ENCODE results near the gene MFAP5. TPM values are rescaled to one million over a fixed set of nuclear protein-coding genes. Genes with fewer than 3 reads are reported as not detected.
A peak's percentile ranks its signal among the peaks of the same experiment; 100 is the strongest.

MFAP5 gene, protein sequence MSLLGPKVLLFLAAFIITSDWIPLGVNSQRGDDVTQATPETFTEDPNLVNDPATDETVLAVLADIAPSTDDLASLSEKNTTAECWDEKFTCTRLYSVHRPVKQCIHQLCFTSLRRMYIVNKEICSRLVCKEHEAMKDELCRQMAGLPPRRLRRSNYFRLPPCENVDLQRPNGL
- not detected for polyA plus RNA-seq

DNA sequence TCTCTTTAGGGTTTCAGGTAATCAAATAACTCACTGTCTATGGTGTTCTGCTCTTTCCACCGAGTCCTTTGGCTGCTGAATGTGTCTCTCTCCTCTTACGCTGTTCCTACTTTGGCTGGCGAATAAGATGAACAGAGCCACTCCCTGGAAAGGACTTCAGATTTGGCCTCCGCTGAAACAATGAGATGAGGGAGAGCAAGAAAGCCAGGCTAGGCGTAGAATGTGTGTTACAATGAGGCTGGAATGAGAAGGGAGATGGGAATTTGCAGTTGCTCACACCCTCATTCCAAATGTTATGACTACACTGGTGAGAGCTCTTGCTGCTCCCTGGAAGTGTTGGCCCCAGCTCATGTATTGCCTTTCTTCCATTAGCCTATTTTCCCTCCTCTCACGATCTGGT, at the start of gene MFAP5:
Gene MFAP5 (minus strand): TSS at position 234 of the 400 bp plus-strand sequence. CDS start 722 bp downstream, outside the sequence.
- H3K4me1 Mint-ChIP-seq, result peaks cover 6 to 10% (median 10%) of the 10 kb centered on the region in 3 donors
- no peak within 1 kb of the TSS for H3K27ac Mint-ChIP-seq
- H3K4me3 Mint-ChIP-seq, result no peak within 1 kb of the TSS
- H3K9me3 Mint-ChIP-seq, result peaks cover 0 to 3% (median 0%) of the 10 kb centered on the region in 3 donors
- peaks cover 1% of the 10 kb centered on the region for H3K27me3 Mint-ChIP-seq
- H3K36me3 Mint-ChIP-seq, result peaks cover 4% of the 10 kb centered on the region

DNA sequence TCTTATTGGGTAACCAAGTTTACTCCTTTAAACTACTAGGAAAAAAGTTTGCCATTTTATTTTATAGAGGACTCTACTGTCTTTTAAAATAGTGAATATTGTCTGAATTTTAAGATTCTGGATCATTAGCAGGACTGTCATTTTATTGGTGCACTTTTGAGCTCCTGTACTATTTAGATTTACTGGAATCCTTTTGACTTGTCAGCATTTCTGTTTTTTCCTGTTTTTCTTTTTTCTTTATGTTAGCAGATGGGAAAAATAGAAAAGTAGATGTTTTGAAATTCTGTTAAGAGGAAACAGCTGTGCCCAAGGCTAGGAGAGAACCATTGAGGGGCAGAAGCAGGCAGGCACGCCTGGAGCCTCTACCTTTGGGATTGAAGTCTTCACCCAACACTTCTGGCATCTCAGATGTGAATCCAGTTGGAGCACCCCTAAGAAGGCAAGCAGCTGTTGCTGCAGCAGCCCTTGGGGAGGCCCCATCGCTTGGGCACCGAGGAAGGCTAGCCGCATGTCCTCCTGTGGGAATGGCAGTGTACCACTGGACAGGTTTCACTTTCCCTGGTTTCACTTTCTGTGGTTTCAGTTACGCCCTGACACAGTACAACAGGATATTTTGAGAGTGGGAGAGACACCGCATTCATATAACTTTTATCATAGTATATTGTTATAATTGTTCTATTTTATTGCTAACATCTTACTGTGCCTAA, 46.7 kb upstream of the MFAP5 start:
- H3K36me3 Mint-ChIP-seq, result peaks cover 2% of the 10 kb centered on the region

DNA sequence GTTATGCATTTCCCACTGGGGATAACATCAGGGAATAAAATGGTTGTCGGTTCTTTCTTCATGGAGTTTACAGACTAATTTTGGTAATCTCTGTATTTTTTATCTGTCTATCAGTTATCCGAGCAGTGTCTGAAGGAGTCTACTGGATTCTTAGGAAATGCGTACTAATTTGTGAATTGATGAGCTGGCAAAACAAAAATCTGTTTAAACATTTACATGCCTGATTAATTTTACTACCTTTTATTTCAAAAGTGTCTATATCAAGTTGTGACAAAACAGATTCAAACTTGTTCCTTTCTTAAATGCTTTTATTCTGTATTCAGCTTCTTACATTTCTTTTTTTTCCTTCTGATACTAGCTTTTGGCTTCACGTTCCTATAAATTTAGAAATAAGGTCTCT, 39.5 kb upstream of the MFAP5 start:
- Mint-ChIP-seq H3K27ac (no peak overlapping the region), H3K9me3 (no peaks in the 10 kb centered on the region), H3K4me3 (peak overlapping the region in 1 of 4 donors; percentile 33), H3K4me1 (peaks cover 12 to 19% (median 13%) of the 10 kb centered on the region in 3 donors), H3K36me3 (peaks cover 2% of the 10 kb centered on the region), H3K27me3 (peaks cover 4% of the 10 kb centered on the region)

More for the DNA sequence above, 46.7 kb upstream of the MFAP5 start:
- Mint-ChIP-seq H3K27ac (no peak overlapping the region), H3K4me3 (peak overlapping the region in 1 of 4 donors; percentile 43), H3K27me3 (no peaks in the 10 kb centered on the region), H3K9me3 (no peaks in the 10 kb centered on the region), H3K4me1 (peaks cover 0 to 12% (median 5%) of the 10 kb centered on the region in 3 donors)

DNA sequence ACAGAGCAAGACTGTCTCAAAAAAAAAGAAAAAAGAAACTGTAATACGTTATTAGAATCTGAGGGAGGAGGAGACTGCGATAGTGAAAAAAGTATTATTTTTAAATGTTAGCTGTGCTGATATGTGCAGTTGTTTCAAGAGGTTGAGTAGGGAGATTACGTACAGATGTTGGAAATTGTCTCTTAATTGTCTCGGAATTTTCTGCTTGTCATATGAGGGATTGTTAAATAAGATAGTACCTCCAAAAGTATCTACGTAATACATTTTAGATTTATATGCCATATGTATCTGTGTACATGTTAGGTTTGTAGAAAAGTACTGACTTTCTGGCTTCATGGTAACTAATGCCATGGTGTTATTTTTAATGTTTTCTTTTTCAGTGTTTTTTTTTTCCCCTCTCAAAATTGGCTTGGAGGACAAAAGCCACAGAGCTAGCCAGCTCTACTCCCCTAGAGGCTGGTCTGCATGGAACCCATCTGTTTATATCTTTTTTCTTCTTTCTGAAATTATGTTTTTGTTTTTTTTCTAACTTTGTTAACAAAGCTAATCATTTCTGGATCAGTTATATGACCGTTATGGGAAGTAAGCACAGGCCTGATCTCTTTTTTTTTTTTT, 38.5 kb upstream of the MFAP5 start:
- Mint-ChIP-seq H3K4me1 (peaks cover 15 to 23% (median 18%) of the 10 kb centered on the region in 3 donors), H3K4me3 (peak overlapping the region in 1 of 4 donors; percentile 33), H3K9me3 (no peaks in the 10 kb centered on the region), H3K36me3 (no peaks in the 10 kb centered on the region), H3K27ac (no peak overlapping the region), H3K27me3 (peaks cover 6% of the 10 kb centered on the region)

DNA sequence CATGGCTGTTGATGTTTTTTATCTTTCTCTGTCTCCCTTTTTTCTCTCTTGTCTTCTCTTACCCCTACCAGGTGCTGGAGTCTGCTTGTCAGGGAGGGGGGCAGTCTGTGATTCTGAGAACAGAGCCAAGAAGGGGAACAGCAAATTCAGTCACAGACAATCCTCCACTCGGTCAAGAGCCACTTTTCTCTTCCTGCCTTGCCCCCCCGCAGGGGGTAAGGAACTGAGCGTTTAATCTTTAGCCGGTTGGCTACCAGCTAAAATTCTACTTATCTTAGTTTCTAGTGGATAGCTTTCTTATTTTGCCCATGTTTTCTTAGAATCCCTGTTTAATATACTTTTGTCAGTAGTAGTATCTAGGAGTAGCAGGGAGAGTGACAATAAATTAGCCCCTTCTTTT, 37.1 kb upstream of the MFAP5 start:
- Mint-ChIP-seq H3K4me1 (peaks cover 17 to 28% (median 23%) of the 10 kb centered on the region in 3 donors), H3K27me3 (peaks cover 6% of the 10 kb centered on the region), H3K4me3 (peak overlapping the region; percentile 58 to 90 (median 84)), H3K36me3 (no peaks in the 10 kb centered on the region), H3K9me3 (no peaks in the 10 kb centered on the region), H3K27ac (peak overlapping the region; percentile 55 to 81 (median 78))

DNA sequence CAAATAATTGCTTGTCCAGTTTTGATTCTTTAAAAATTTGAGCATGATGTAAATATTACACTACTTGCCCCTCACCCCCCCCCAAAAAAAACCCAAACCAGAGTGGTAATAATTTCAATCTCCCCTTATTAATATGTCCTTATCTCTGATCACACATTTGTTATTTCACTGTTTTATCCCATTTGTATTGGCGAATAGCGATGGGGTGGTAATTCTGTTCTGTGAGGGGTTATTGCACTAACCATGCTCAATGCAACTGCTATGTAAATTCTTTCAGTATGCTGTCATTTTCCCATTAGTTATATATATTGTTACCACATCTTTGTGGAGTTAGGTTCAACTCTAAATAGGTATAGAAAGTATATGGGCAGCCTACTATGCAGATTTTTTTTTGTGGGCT, 36.3 kb upstream of the MFAP5 start:
- Mint-ChIP-seq H3K4me3 (peak overlapping the region; percentile 87 to 98 (median 92)), H3K9me3 (no peaks in the 10 kb centered on the region), H3K27me3 (peaks cover 6% of the 10 kb centered on the region)

DNA sequence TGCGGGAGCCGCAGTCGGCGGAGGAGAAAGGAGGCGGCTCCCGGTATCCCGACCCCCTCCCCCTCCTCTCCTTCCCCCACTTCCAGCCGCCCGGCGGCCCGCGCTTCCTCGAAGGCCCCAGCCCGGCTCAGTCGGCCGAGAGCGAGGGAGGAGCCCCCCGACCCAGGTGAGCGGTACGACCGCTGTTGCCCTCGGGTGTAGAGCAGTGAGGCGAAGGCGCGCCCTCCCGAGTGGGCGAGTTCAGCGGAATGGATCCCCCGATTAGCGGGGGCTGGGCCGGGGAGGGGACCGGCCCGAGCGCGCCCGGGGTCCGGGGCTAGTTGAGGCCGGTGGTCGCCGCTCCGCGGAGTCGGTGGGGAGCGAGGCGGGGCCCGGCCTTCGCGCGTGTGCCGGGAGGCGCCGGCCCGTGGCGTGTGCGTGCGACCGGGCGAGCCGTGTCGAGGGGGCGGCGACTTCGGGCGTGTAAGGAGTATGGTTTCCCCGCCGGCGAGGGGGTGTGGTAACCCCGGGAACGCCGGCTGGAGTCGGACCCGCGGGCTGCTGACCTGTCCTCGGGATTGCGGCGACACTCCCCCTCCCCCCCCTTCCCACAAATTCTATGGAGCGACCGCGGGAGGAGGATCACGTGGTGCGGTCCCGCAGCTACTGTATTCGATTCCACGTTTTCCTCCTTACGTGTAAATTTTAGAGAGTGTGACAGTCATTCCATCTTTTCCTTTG, 35.7 kb upstream of the MFAP5 start:
- Mint-ChIP-seq H3K4me1 (peaks cover 17 to 30% (median 23%) of the 10 kb centered on the region in 3 donors), H3K27ac (peak overlapping the region; percentile 31 to 96 (median 53)), H3K27me3 (peaks cover 6% of the 10 kb centered on the region), H3K36me3 (no peaks in the 10 kb centered on the region), H3K9me3 (no peaks in the 10 kb centered on the region), H3K4me3 (peak overlapping the region; percentile 87 to 98 (median 94))

More for the DNA sequence above, 36.3 kb upstream of the MFAP5 start:
- Mint-ChIP-seq H3K27ac (peak overlapping the region; percentile 31 to 53 (median 38)), H3K4me1 (peaks cover 17 to 30% (median 23%) of the 10 kb centered on the region in 3 donors), H3K36me3 (no peaks in the 10 kb centered on the region)

DNA sequence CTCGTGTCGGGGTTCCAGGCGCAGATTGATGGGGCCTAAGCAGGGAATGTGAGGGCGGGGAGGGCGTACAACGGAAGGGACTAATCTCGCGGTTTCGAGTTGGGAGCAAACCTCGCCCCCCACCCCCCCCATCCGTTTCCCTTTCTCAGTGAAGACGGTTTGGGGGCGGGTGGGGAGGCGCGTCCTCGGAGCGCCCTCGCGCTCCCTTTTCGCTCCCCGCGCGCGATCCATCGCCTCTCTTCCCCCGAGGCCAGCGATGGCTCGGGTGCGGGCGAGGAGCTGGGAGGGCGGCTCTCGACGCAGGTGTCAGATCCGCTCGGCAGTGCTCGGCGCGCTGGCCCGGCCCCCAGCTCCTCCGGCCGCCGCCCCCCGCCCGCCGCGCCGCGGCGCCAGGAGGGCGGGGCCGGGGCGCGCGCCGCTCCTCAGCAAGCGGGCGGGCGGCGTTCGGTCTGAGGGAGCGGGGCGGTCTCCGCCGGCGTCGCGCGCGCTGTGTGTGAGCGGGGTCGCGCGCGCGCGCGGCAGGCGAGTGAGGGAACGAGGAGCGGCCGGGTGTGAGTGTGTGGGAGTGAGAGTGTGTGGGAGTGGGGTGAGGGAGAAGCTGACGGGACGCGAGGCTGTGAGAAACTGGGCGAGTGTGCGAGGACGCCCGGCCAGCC, 35.0 kb upstream of the MFAP5 start, which contains the start of gene RIMKLB:
Gene RIMKLB (plus strand): TSS at position 516 of the 656 bp plus-strand sequence. CDS start 15,876 bp downstream, outside the sequence.
- H3K27ac Mint-ChIP-seq, result peak within 1 kb of the TSS; percentile 53 to 96 (median 55)
- no peaks in the 10 kb centered on the region for H3K9me3 Mint-ChIP-seq
- peak within 1 kb of the TSS; percentile 87 to 98 (median 96) for H3K4me3 Mint-ChIP-seq
- H3K27me3 Mint-ChIP-seq, result peaks cover 6% of the 10 kb centered on the region
- H3K36me3 Mint-ChIP-seq, result no peaks in the 10 kb centered on the region
- peaks cover 18 to 35% (median 28%) of the 10 kb centered on the region in 3 donors for H3K4me1 Mint-ChIP-seq

DNA sequence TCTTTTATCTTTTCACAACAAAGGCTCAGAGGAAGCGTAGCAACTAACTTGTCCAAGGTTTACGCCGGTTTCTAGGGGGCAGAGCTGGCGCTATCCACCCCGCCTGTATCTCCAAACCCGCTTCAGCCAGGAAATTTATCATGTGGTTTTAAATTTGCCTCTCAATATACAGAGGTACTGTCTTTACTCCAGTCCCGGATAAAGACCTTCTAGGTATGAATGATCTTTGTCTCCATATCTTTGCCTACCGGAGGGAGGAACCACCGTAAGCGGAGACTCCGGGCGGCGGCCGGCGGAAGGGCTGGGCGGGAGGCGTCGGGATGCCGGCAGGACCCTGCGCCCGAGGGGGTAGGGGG, 34.5 kb upstream of the MFAP5 start:
- Mint-ChIP-seq H3K36me3 (no peaks in the 10 kb centered on the region), H3K9me3 (no peaks in the 10 kb centered on the region), H3K4me1 (peaks cover 21 to 40% (median 33%) of the 10 kb centered on the region in 3 donors), H3K27ac (peak overlapping the region; percentile 28 to 96 (median 55)), H3K4me3 (peak overlapping the region; percentile 87 to 98 (median 96)), H3K27me3 (peaks cover 6% of the 10 kb centered on the region)

DNA sequence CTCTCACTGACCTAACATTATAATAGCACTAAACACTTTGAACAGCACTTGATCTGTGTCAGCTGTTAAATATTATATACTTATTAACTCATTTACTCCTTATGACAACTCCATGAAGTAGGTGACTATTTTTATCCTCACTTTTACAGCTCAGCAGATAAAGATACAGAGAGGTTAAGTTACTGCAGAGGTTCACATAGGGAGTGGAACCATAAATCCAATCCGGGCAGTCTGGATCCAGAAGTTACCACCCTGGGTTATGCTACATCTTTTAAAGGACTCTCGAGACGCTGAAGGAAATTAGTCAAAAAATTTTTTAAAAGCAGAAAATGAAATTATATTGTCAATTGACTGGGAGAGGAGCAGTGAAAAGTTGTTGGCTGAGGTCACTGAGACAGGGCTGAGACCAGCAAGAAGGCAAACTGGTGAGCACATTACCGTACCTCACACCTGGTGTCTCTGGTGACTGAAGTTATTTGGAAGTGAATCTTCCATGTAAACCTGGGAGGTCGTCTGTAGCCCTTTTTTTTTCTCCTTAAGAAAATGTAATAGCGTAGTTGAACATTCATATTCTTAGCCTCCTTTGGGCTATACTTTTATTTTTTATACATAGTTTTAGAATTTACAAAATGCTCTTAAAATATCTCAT, 33.9 kb upstream of the MFAP5 start:
- Mint-ChIP-seq H3K36me3 (no peaks in the 10 kb centered on the region), H3K27ac (peak overlapping the region; percentile 28 to 96 (median 74)), H3K9me3 (no peaks in the 10 kb centered on the region), H3K27me3 (peaks cover 6% of the 10 kb centered on the region), H3K4me1 (peaks cover 21 to 42% (median 33%) of the 10 kb centered on the region in 3 donors), H3K4me3 (peak overlapping the region; percentile 87 to 98 (median 96))

DNA sequence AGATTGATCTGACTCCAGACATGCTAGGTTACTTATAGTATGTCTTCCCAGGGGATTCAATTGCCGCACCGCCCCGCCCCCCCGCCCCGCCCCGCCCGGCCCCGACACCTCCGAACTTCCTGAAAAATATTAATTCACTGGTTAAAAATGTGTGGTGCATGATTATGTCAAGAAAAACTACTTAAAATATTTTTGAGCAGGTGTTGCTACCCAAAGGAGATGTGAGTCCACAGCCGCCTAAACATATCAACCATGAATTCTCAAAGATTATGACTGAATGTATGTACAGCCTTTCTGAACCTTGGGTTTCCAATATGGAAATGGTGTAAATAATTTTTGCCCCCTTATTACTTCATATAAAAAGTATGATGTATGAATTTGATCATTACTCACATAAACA, 32.5 kb upstream of the MFAP5 start:
- H3K4me1 Mint-ChIP-seq, result peaks cover 15 to 37% (median 28%) of the 10 kb centered on the region in 3 donors
- no peaks in the 10 kb centered on the region for H3K36me3 Mint-ChIP-seq
- H3K4me3 Mint-ChIP-seq, result peak overlapping the region in 1 of 4 donors; percentile 68
- H3K27me3 Mint-ChIP-seq, result peaks cover 4% of the 10 kb centered on the region
- H3K9me3 Mint-ChIP-seq, result no peaks in the 10 kb centered on the region
- H3K27ac Mint-ChIP-seq, result peak overlapping the region in 1 of 3 donors; percentile 13

DNA sequence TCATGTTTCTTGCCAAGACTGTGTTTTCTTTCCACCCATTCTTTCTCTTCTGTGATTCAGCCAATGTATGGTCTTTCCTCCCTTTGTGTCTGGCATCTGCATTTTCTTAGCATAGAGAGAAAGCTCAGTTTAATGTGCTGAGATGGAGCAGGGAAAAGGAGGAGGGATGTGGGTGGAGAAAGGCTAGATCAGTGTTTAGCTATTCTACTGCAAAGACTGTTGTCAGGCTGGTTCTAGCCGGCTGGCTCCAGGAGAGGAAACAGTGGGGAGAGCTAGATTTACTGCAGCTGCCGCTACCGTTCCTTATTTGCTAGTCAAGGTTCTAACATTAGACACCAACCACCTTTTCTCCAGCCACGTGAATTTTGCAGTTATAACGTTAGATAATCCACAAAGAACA, 29.9 kb upstream of the MFAP5 start:
- Mint-ChIP-seq H3K36me3 (no peaks in the 10 kb centered on the region), H3K9me3 (no peaks in the 10 kb centered on the region), H3K4me1 (peaks cover 8 to 31% (median 18%) of the 10 kb centered on the region in 3 donors), H3K4me3 (peak overlapping the region in 2 of 4 donors; percentile 25 to 27), H3K27me3 (peaks cover 9% of the 10 kb centered on the region), H3K27ac (peak overlapping the region in 2 of 3 donors; percentile 48 to 55)

DNA sequence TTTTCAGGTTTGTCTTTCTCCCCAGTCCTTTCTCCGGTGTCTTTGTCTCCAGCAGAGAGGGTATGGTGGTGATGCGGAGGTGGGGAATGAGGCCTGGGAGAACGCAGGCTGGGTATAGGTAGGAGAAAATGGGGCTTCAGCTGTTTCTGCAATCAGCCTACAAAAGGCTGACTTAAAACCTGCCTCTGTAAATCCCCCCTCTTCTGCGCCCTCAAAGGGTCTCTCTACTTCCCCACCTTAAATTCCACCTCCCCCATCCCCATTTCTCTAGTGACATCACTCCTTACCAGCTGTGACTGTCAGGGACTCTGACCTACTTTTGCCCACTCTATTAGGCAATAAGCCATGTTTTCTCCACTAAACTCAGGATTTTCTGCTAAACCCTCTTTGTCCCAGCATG, 27.1 kb upstream of the MFAP5 start:
- Mint-ChIP-seq H3K27me3 (peaks cover 7% of the 10 kb centered on the region), H3K9me3 (no peaks in the 10 kb centered on the region), H3K4me3 (no peak overlapping the region), H3K36me3 (no peaks in the 10 kb centered on the region), H3K4me1 (peaks cover 4 to 13% (median 13%) of the 10 kb centered on the region in 3 donors), H3K27ac (no peak overlapping the region)
